Heart left ventricle (tissue), 16 donors: Measurements from ENCODE around the gene CHST11. TPM values are rescaled to one million over a fixed set of nuclear protein-coding genes. Genes with fewer than 3 reads are reported as not detected.

Source experiments
- ATAC-seq, 4 donors: fragments of 200-7000 bp; cut with Tn5 transposase; one replicate each; pipeline ENCODE4 v1.9.1; 2020 to 2022; ENCODE audit warnings: moderate library complexity in 4 of 4, mild to moderate bottlenecking in 3 of 4, moderate number of reproducible peaks in 1 of 4
- DNase-seq, 5 donors: peaks; one replicate each; pipeline ENCODE4 v3.0.0-alpha.2; 2020
- H3K27ac ChIP-seq, 12 donors: fragments of 200-600 bp; sonication (generic) in 4 of 12; one replicate each; pipeline versions ENCODE4 v1.5.0 to v1.8.0; 2016 to 2022; ENCODE audit warnings: mild to moderate bottlenecking in 2 of 12
- H3K27me3 ChIP-seq, 9 donors: fragments of 200-600 bp; sonication (generic) in 2 of 9; one replicate each; pipeline versions ENCODE4 v1.5.1 to v1.8.0; 2016 to 2022; ENCODE audit warnings: mild to moderate bottlenecking in 3 of 9
- H3K36me3 ChIP-seq, 9 donors: fragments of 200-600 bp; sonication (generic) in 2 of 9; one replicate each; pipeline versions ENCODE4 v1.5.0 to v1.8.0; 2018 to 2022; ENCODE audit warnings: mild to moderate bottlenecking in 2 of 9
- H3K4me1 ChIP-seq, 12 donors: fragments of 200-600 bp; sonication (generic) in 4 of 12; one replicate each; pipeline versions ENCODE4 v1.5.0 to v1.8.0; 2016 to 2022; ENCODE audit warnings: mild to moderate bottlenecking in 3 of 12
- H3K4me3 ChIP-seq, 12 donors: fragments of 200-600 bp; sonication (generic) in 4 of 12; one replicate each; pipeline versions ENCODE4 v1.5.0 to v1.8.0; 2017 to 2022; ENCODE audit warnings: mild to moderate bottlenecking in 9 of 12, moderate library complexity in 4 of 12
- H3K9me3 ChIP-seq, 12 donors: fragments of 200-600 bp; sonication (generic) in 4 of 12; one replicate each; pipeline versions ENCODE4 v1.5.0 to v1.8.0; 2016 to 2022; ENCODE audit warnings: mild to moderate bottlenecking in 1 of 12
- CTCF ChIP-seq, 12 donors: fragments of 200-600 bp; sonication (generic) in 4 of 12; IDR thresholded peaks; one replicate each; pipeline versions ENCODE4 v1.5.0 to v1.8.0; 2018 to 2022; ENCODE audit warnings: antibody characterized with exemption in 12 of 12, mild to moderate bottlenecking in 5 of 12
- POLR2A ChIP-seq, 2 donors: fragments of 450-650 bp; IDR thresholded peaks; one replicate each; pipeline ENCODE4 v1.6.1; 2017; ENCODE audit warnings: antibody characterized with exemption in 2 of 2, mild to moderate bottlenecking in 2 of 2, moderate library complexity in 2 of 2
- WGBS, 4 donors: extraction: QIAGEN DNeasy Blood & Tissue Kit in 2 of 4; methylation state at CpG; one replicate each; pipeline versions ENCODE4 v1.1.5 to v1.1.7; 2013 to 2018; 5-methylcytosine and 5-hydroxymethylcytosine counted together
- intact Hi-C, 10 donors: fragments of 100-400 bp; cut with DNase I; formaldehyde crosslinking; loops; one replicate each; pipeline versions ENCODE4 v1.11.1 to v1.14.2; 2022
- polyA plus RNA-seq, 2 donors: library from polyadenylated mRNA; stranded (reverse); fragments of 200-250 nt; gene quantifications; one replicate each; pipeline ENCODE4 v1.2.3, GENCODE V29; 2013
- total RNA-seq, 9 donors: library from RNA; depleted of rRNA in 2 of 9; stranded (reverse); fragments of >200 nt in 2 of 9; fragmentation: NEBNext Ultra II Directional in 3 of 9; extraction: Animal tissue kit (Norgen Biotek cat#: 25700) in 3 of 9; gene quantifications; one replicate each; pipeline versions ENCODE4 v1.1.0 to v1.2.4, GENCODE V29; 2016 to 2023
- donor health status: ischemic (EF 13 %, LVEDD 7.1; RV severe dilation, severe dysfunction).
- donor health status: healthy with polysubstance abuse.
- donor health status: DM: no; HTN: yes; CAD: no.
- donor health status: DM: no; HTN: no; CAD: no.
- donor health status: ischemic (EF 25% LVEDD 6.9; RV normal size, moderate dysfunction).
- donor health status: ischemic (EF 25% LVEDD 5.7; RV mildly dilated, moderate dysfunction).
- donor health status: healthy.
- donor health status: DM: yes; HTN: yes; CAD: no.
- donor health status: ischemic (EF 35%, LVEDD 5.7; RV mildly dilated, moderate dysfunction).
- donor health status: nonischemic (EF 11% LVEDD 7.7; RV severe dilation, severe dysfunction).
- donor health status: DM: yes; HTN: yes; CAD: no.
- donor health status: PGD.
- donor health status: ischemic (EF 29% LVEDD 5.4; RV normal size, mild dysfunction).
- donor health status: nonischemic (EF 23%, LVEDD 6.1; RV moderate dilation, normal function).

The CHST11 gene
- total and polyA plus RNA-seq, 11 donors = 1.1 to 16.9 (median 3.4) TPM

GRCh38 chr12:104737791-104738301 lies 281.1 kb downstream of the CHST11 start:
- no peak for TF ChIP-seq CTCF (IDR thresholded peaks at IDR 0.05)
- no peak for TF ChIP-seq POLR2A (IDR thresholded peaks at IDR 0.05)
- 82 to 88% (median 84%) methylated on average over 13 of the region's 13 CpGs for WGBS, 4 donors

GRCh38 chr12:104738331-104738730 lies 281.6 kb downstream of the CHST11 start:
- Histone ChIP-seq H3K36me3 (no peaks in the 10 kb centered on the region), H3K27me3 (no peaks in the 10 kb centered on the region), H3K27ac (no peak overlapping the region), H3K4me3 (no peak overlapping the region), H3K9me3 (no peaks in the 10 kb centered on the region), H3K4me1 (peaks cover 0 to 68% (median 8%) of the 10 kb centered on the region in 12 donors)
- WGBS, 4 donors = 83 to 87% (median 85%) methylated on average over 8 of the region's 8 CpGs
- ATAC-seq (no peak), DNase-seq (no peak)
- intact Hi-C loops = loop anchor here in 2 of 10 donors (10.0 kb wide), 2 partner anchors 106 to 316 kb away; no protein-coding TSS in a partner anchor
- no peak for TF ChIP-seq POLR2A (IDR thresholded peaks at IDR 0.05)
- TF ChIP-seq CTCF (IDR thresholded peaks at IDR 0.05) = no peak

More at GRCh38 chr12:104737791-104738301, 281.1 kb downstream of the CHST11 start:
- intact Hi-C loops = loop anchor here in 2 of 10 donors (10.0 kb wide), 2 partner anchors 107 to 317 kb away; no protein-coding TSS in a partner anchor
- no peak for ATAC-seq
- DNase-seq = no peak
- no peaks in the 10 kb centered on the region for H3K9me3 ChIP-seq
- no peaks in the 10 kb centered on the region for H3K27me3 ChIP-seq
- no peaks in the 10 kb centered on the region for H3K36me3 ChIP-seq
- no peak overlapping the region for H3K27ac ChIP-seq
- H3K4me1 ChIP-seq = peaks cover 0 to 64% (median 8%) of the 10 kb centered on the region in 12 donors
- H3K4me3 ChIP-seq = no peak overlapping the region

- DNase-seq = no peak
- TF ChIP-seq POLR2A (IDR thresholded peaks at IDR 0.05) = no peak
- TF ChIP-seq CTCF (IDR thresholded peaks at IDR 0.05) = no peak
- H3K27ac ChIP-seq = peak overlapping the region in 1 of 12 donors; percentile 84
- no peak for ATAC-seq
- H3K4me3 ChIP-seq = no peak overlapping the region
- WGBS, 4 donors = 96 to 97% (median 96%) methylated on average over 9 to 14 of the region's 14 CpGs
- intact Hi-C loops = loop anchor here in 2 of 10 donors (10.0 kb wide), 2 partner anchors 106 to 316 kb away; no protein-coding TSS in a partner anchor
- H3K4me1 ChIP-seq = peaks cover 0 to 68% (median 8%) of the 10 kb centered on the region in 12 donors
- no peaks in the 10 kb centered on the region for H3K27me3 ChIP-seq
- H3K36me3 ChIP-seq = no peaks in the 10 kb centered on the region
- no peaks in the 10 kb centered on the region for H3K9me3 ChIP-seq
Observed at GRCh38 chr12:104738776-104739642, 282.3 kb downstream of the CHST11 start.

- Histone ChIP-seq H3K27ac (peak overlapping the region in 3 of 12 donors; percentile 36 to 84 (median 50)), H3K4me3 (no peak overlapping the region), H3K27me3 (no peaks in the 10 kb centered on the region), H3K36me3 (no peaks in the 10 kb centered on the region), H3K9me3 (no peaks in the 10 kb centered on the region), H3K4me1 (peaks cover 0 to 70% (median 8%) of the 10 kb centered on the region in 12 donors)
- intact Hi-C loops = loop anchor here in 2 of 10 donors (10.0 kb wide), 1 partner anchor 124 kb away; no protein-coding TSS in a partner anchor
- DNase-seq (peak in 1 of 5 donors; percentile 34), ATAC-seq (peak; percentile 43 to 72 (median 56))
- no peak for TF ChIP-seq POLR2A (IDR thresholded peaks at IDR 0.05)
- TF ChIP-seq CTCF (IDR thresholded peaks at IDR 0.05) = no peak
- WGBS, 4 donors = 57 to 69% (median 63%) methylated on average over 6 of the region's 6 CpGs
Observed at GRCh38 chr12:104740668-104741067, 283.9 kb downstream of the CHST11 start.
